PFSK-1 (cell line): ENCODE data around the gene FADS3.

Experiments
- FOXP2 ChIP-seq: optimal IDR thresholded peaks from 2 replicates; pipeline ENCODE3; 2011; ENCODE audit warnings: borderline replicate concordance, control low read depth, inconsistent platforms; ENCODE audit not compliant: insufficient read depth; ENCODE audit errors: extremely low read length, extremely low read depth
- POLR2AphosphoS5 ChIP-seq: IDR thresholded peaks from 2 replicates; pipeline ENCODE4 v1.6.1; 2012; ENCODE audit warnings: low read depth, mild to moderate bottlenecking, control low read depth, low read length, moderate library complexity
- REST ChIP-seq, 2 experiments: IDR thresholded peaks; 2 replicates each; pipeline versions ENCODE4 v1.6.1 to v1.8.0; 2011 to 2012; ENCODE audit warnings: low read depth in 2 of 2, low read length in 2 of 2, control low read depth in 1 of 2, inconsistent platforms in 1 of 2, mild to moderate bottlenecking in 1 of 2, moderate library complexity in 1 of 2; ENCODE audit not compliant: insufficient read depth in 1 of 2
- SIN3A ChIP-seq: IDR thresholded peaks from 2 replicates; pipeline ENCODE4 v1.6.1; 2012; ENCODE audit warnings: mild to moderate bottlenecking, low read length, moderate library complexity, borderline replicate concordance; ENCODE audit not compliant: insufficient read depth
- TAF1 ChIP-seq: IDR thresholded peaks from 2 replicates; pipeline ENCODE4 v1.6.1; 2012; ENCODE audit warnings: low read length, control low read depth, borderline replicate concordance; ENCODE audit not compliant: insufficient read depth

Gene FADS3

GRCh38 chr11:61828629-61829407 lies 62.5 kb downstream of the FADS3 start:
- TF ChIP-seq TAF1, result no peak
- TF ChIP-seq SIN3A, result no peak
- TF ChIP-seq FOXP2, result no peak
- TF ChIP-seq POLR2AphosphoS5, result no peak
- no peak for TF ChIP-seq REST (IDR thresholded peaks at IDR 0.05; ENCODE audit: insufficient read depth in 1 of 2, low read depth in 2 of 2, low read length in 2 of 2)

- TF ChIP-seq FOXP2 (no peak), SIN3A (no peak), POLR2AphosphoS5 (no peak), TAF1 (no peak), REST (IDR thresholded peaks at IDR 0.05; ENCODE audit: insufficient read depth in 1 of 2, low read depth in 2 of 2, low read length in 2 of 2) (no peak)
Measured at GRCh38 chr11:61828379-61828628, 63.0 kb downstream of the FADS3 start.

- TF ChIP-seq SIN3A (no peak), FOXP2 (no peak), POLR2AphosphoS5 (no peak), TAF1 (no peak), REST (IDR thresholded peaks at IDR 0.05; ENCODE audit: insufficient read depth in 1 of 2, low read depth in 2 of 2, low read length in 2 of 2) (no peak)
Measured at GRCh38 chr11:61827571-61828378, 63.6 kb downstream of the FADS3 start, which contains the start of gene FADS2. Gene FADS2, plus strand, starts transcription at chr11:61828300. Its CDS starts 91 bp downstream, at chr11:61828391.

GRCh38 chr11:61826930-61827570 lies 64.3 kb downstream of the FADS3 start:
- TF ChIP-seq TAF1 (no peak), REST (IDR thresholded peaks at IDR 0.05; ENCODE audit: insufficient read depth in 1 of 2, low read depth in 2 of 2, low read length in 2 of 2) (no peak)
